GM12892 (cell line): Measurements from ENCODE around the gene LGI1.
"Not testable (repeated sequence)": the region's sequence is repeated elsewhere in the genome, so short reads cannot be mapped to it uniquely, and the experiment has no call there.

Experiments
- DNase-seq: peaks from one replicate; pipeline ENCODE4 v3.0.0; 2011; ENCODE audit not compliant: insufficient read length
- FAIRE-seq: peaks from 2 replicates; lab custom pipeline; 2011; peaks lifted over from hg19 to GRCh38; lab: Jason Lieb, UNC
- POLR2A ChIP-seq: IDR thresholded peaks from 2 replicates; pipeline ENCODE4 v1.6.1; 2011; ENCODE audit warnings: low read depth, low read length, control low read depth
- POLR2AphosphoS5 ChIP-seq: IDR thresholded peaks from 2 replicates; pipeline ENCODE4 v1.6.1; 2011; ENCODE audit warnings: low read depth, low read length, control low read depth
- TAF1 ChIP-seq: IDR thresholded peaks from 2 replicates; pipeline ENCODE4 v1.6.1; 2011; ENCODE audit warnings: low read depth, mild to moderate bottlenecking, control low read depth, low read length, borderline replicate concordance

LGI1 gene

GRCh38 chr10:93815304-93816096 is 57.8 kb downstream of the LGI1 start:
- TF ChIP-seq POLR2AphosphoS5 (no peak), POLR2A (no peak), TAF1 (no peak)
- no peak for FAIRE-seq
- DNase-seq: no peak

- peak; percentile 13 for DNase-seq
- no peak for TF ChIP-seq POLR2A
- TF ChIP-seq POLR2AphosphoS5: no peak
- peak; percentile 61 for FAIRE-seq
These were observed 58.5 kb downstream of the LGI1 start for GRCh38 chr10:93816123-93816747.

GRCh38 chr10:93818086-93818485 is 60.4 kb downstream of the LGI1 start:
- no peak for DNase-seq
- no peak for FAIRE-seq

GRCh38 chr10:93819520-93819919 is 61.8 kb downstream of the LGI1 start:
- no peak for TF ChIP-seq POLR2A
- FAIRE-seq: no peak
- DNase-seq: no peak

More at GRCh38 chr10:93818086-93818485, 60.4 kb downstream of the LGI1 start:
- TF ChIP-seq POLR2AphosphoS5 (no peak), POLR2A (no peak), TAF1 (no peak)

GRCh38 chr10:93820434-93820833 is 62.7 kb downstream of the LGI1 start:
- TF ChIP-seq POLR2AphosphoS5: no peak
- TF ChIP-seq TAF1: no peak
- TF ChIP-seq POLR2A: no peak
- FAIRE-seq: no peak
- no peak for DNase-seq

- TF ChIP-seq TAF1: no peak
- TF ChIP-seq POLR2A: no peak
- TF ChIP-seq POLR2AphosphoS5: no peak
- FAIRE-seq: no peak
- no peak for DNase-seq
These were observed 63.5 kb downstream of the LGI1 start for GRCh38 chr10:93821051-93821772.

GRCh38 chr10:93826355-93826754 is 68.6 kb downstream of the LGI1 start:
- DNase-seq: no peak
- no peak for TF ChIP-seq POLR2AphosphoS5
- no peak for TF ChIP-seq POLR2A
- no peak for TF ChIP-seq TAF1
- no peak for FAIRE-seq

GRCh38 chr10:93827056-93827804 is 69.5 kb downstream of the LGI1 start:
- DNase-seq (no peak), FAIRE-seq (no peak)
- no peak for TF ChIP-seq TAF1
- TF ChIP-seq POLR2A: no peak
- no peak for TF ChIP-seq POLR2AphosphoS5

- not testable (repeated sequence) for DNase-seq, FAIRE-seq
These were observed 73.3 kb downstream of the LGI1 start for GRCh38 chr10:93831065-93831464.

- FAIRE-seq: no peak
- DNase-seq: no peak
- TF ChIP-seq POLR2AphosphoS5: no peak
- no peak for TF ChIP-seq TAF1
- no peak for TF ChIP-seq POLR2A
These were observed 78.0 kb downstream of the LGI1 start for GRCh38 chr10:93835770-93836169.

- TF ChIP-seq TAF1 (no peak), POLR2AphosphoS5 (no peak), POLR2A (no peak)
- FAIRE-seq: no peak
- DNase-seq: no peak
These were observed 80.1 kb downstream of the LGI1 start for GRCh38 chr10:93837822-93838221.
